GM12891 (cell line): ENCODE data around the gene ITPKC.

Experiments used
- POLR2A ChIP-seq: IDR thresholded peaks from 2 replicates; pipeline ENCODE4 v1.6.1; 2011; ENCODE audit warnings: low read depth, low read length, control low read depth
- POLR2AphosphoS5 ChIP-seq: IDR thresholded peaks from 2 replicates; pipeline ENCODE4 v1.6.1; 2011; ENCODE audit warnings: low read depth, low read length, control low read depth

- TF ChIP-seq POLR2A = no peak
- no peak for TF ChIP-seq POLR2AphosphoS5
Measured at GRCh38 chr19:40714441-40715299, 2.2 kb upstream of the ITPKC start.
